Duodenal mucosa (tissue), 2 donors: ENCODE results near the gene INPP5D.

ENCODE experiments used
- H3K27ac ChIP-seq: one replicate; pipeline ENCODE4 v1.7.0; 2013; ENCODE audit warnings: low read depth, low read length
- H3K27me3 ChIP-seq, 2 donors: one replicate each; pipeline ENCODE4 v1.7.0; 2013; ENCODE audit warnings: low read length in 2 of 2, control low read depth in 1 of 2; ENCODE audit not compliant: insufficient read depth in 2 of 2, control insufficient read depth in 1 of 2
- H3K36me3 ChIP-seq, 2 donors: one replicate each; pipeline ENCODE4 v1.7.0; 2013; ENCODE audit warnings: low read length in 2 of 2, control low read depth in 1 of 2; ENCODE audit not compliant: insufficient read depth in 2 of 2, control insufficient read depth in 1 of 2
- H3K4me1 ChIP-seq, 2 donors: one replicate each; pipeline ENCODE4 v1.7.0; 2013; ENCODE audit warnings: low read length in 2 of 2, control low read depth in 1 of 2; ENCODE audit not compliant: insufficient read depth in 2 of 2, control insufficient read depth in 1 of 2
- H3K4me3 ChIP-seq, 2 donors: one replicate each; pipeline ENCODE4 v1.7.0; 2013; ENCODE audit warnings: low read length in 2 of 2, low read depth in 1 of 2
- H3K9ac ChIP-seq, 2 donors: one replicate each; pipeline ENCODE4 v1.7.0; 2013; ENCODE audit warnings: low read length in 2 of 2, low read depth in 1 of 2
- H3K9me3 ChIP-seq, 2 donors: one replicate each; pipeline ENCODE4 v1.7.0; 2013; ENCODE audit warnings: low read length in 2 of 2, control low read depth in 1 of 2; ENCODE audit not compliant: control insufficient read depth in 1 of 2

INPP5D gene

GRCh38 chr2:233223059-233223894 is 163.1 kb downstream of the INPP5D start:
- no peak overlapping the region for H3K9ac ChIP-seq
- no peaks in the 10 kb centered on the region for H3K4me1 ChIP-seq
- H3K4me3 ChIP-seq = no peak overlapping the region
- H3K27ac ChIP-seq = no peak overlapping the region
- H3K27me3 ChIP-seq = no peaks in the 10 kb centered on the region
- H3K9me3 ChIP-seq = no peaks in the 10 kb centered on the region
- no peaks in the 10 kb centered on the region for H3K36me3 ChIP-seq

GRCh38 chr2:233225230-233226068 is 165.3 kb downstream of the INPP5D start:
- Histone ChIP-seq H3K9ac (no peak overlapping the region), H3K4me3 (no peak overlapping the region), H3K9me3 (no peaks in the 10 kb centered on the region)

GRCh38 chr2:233226511-233227031 is 166.4 kb downstream of the INPP5D start:
- Histone ChIP-seq H3K9me3 (no peaks in the 10 kb centered on the region), H3K9ac (no peak overlapping the region), H3K27ac (no peak overlapping the region), H3K4me3 (no peak overlapping the region), H3K27me3 (no peaks in the 10 kb centered on the region), H3K36me3 (no peaks in the 10 kb centered on the region), H3K4me1 (peaks cover 0 to 6% of the 10 kb centered on the region in 2 donors)

More at GRCh38 chr2:233225230-233226068, 165.3 kb downstream of the INPP5D start:
- H3K27me3 ChIP-seq = no peaks in the 10 kb centered on the region
- no peaks in the 10 kb centered on the region for H3K4me1 ChIP-seq
- no peaks in the 10 kb centered on the region for H3K36me3 ChIP-seq
- no peak overlapping the region for H3K27ac ChIP-seq

GRCh38 chr2:233227346-233227978 is 167.3 kb downstream of the INPP5D start:
- Histone ChIP-seq H3K4me1 (peaks cover 0 to 6% of the 10 kb centered on the region in 2 donors), H3K36me3 (no peaks in the 10 kb centered on the region), H3K9ac (no peak overlapping the region), H3K9me3 (no peaks in the 10 kb centered on the region), H3K27me3 (no peaks in the 10 kb centered on the region), H3K4me3 (no peak overlapping the region), H3K27ac (no peak overlapping the region)

GRCh38 chr2:233228376-233228775 is 168.2 kb downstream of the INPP5D start:
- Histone ChIP-seq H3K4me1 (peaks cover 0 to 6% of the 10 kb centered on the region in 2 donors), H3K9ac (no peak overlapping the region), H3K9me3 (no peaks in the 10 kb centered on the region), H3K36me3 (no peaks in the 10 kb centered on the region), H3K27ac (no peak overlapping the region), H3K27me3 (no peaks in the 10 kb centered on the region), H3K4me3 (no peak overlapping the region)

- no peaks in the 10 kb centered on the region for H3K36me3 ChIP-seq
- no peaks in the 10 kb centered on the region for H3K27me3 ChIP-seq
- no peak overlapping the region for H3K9ac ChIP-seq
- H3K4me1 ChIP-seq = peaks cover 0 to 6% of the 10 kb centered on the region in 2 donors
- no peak overlapping the region for H3K4me3 ChIP-seq
- no peak overlapping the region for H3K27ac ChIP-seq
- H3K9me3 ChIP-seq = no peaks in the 10 kb centered on the region
Measured at GRCh38 chr2:233233618-233234230, 173.6 kb downstream of the INPP5D start.

GRCh38 chr2:233234264-233234663 is 174.1 kb downstream of the INPP5D start:
- H3K27me3 ChIP-seq = no peaks in the 10 kb centered on the region
- H3K9me3 ChIP-seq = no peaks in the 10 kb centered on the region
- no peak overlapping the region for H3K4me3 ChIP-seq
- no peaks in the 10 kb centered on the region for H3K36me3 ChIP-seq
- peaks cover 0 to 6% of the 10 kb centered on the region in 2 donors for H3K4me1 ChIP-seq
- H3K27ac ChIP-seq = no peak overlapping the region
- H3K9ac ChIP-seq = no peak overlapping the region

- H3K9me3 ChIP-seq = no peaks in the 10 kb centered on the region
- peaks cover 0 to 6% of the 10 kb centered on the region in 2 donors for H3K4me1 ChIP-seq
- H3K27ac ChIP-seq = no peak overlapping the region
- no peak overlapping the region for H3K4me3 ChIP-seq
- H3K36me3 ChIP-seq = no peaks in the 10 kb centered on the region
- no peak overlapping the region for H3K9ac ChIP-seq
- H3K27me3 ChIP-seq = no peaks in the 10 kb centered on the region
Measured at GRCh38 chr2:233234996-233235395, 174.9 kb downstream of the INPP5D start.

GRCh38 chr2:233235977-233236376 is 175.8 kb downstream of the INPP5D start:
- Histone ChIP-seq H3K27ac (no peak overlapping the region), H3K36me3 (no peaks in the 10 kb centered on the region), H3K9me3 (no peaks in the 10 kb centered on the region), H3K9ac (no peak overlapping the region), H3K4me3 (no peak overlapping the region), H3K4me1 (peaks cover 0 to 1% of the 10 kb centered on the region in 2 donors), H3K27me3 (no peaks in the 10 kb centered on the region)
